ENCODE measurements around the gene PARVB. TPM values are rescaled to one million over a fixed set of nuclear protein-coding genes. Genes with fewer than 3 reads are reported as not detected.

The PARVB gene
- total and polyA plus RNA-seq, 10 of the 15 experiments (the other 5 are each of a cell fraction or from before 2014, with no cell fraction given): 5.2 to 264 (median 76.0) TPM

- TF ChIP-seq E2F8 (IDR thresholded peaks at IDR 0.05; ENCODE audit: low read depth, partially characterized antibody) (peak; percentile 39), GATAD2B (conservative IDR thresholded peaks at IDR 0.05; ENCODE audit: low read depth) (peak; percentile 84; the same call in 1 of the 2 replicates), RUNX3 (IDR thresholded peaks at IDR 0.05; ENCODE audit: low read length) (peak; percentile 94), BACH1 (IDR thresholded peaks at IDR 0.05; ENCODE audit: borderline replicate concordance) (peak; percentile 89), SPI1 (IDR thresholded peaks at IDR 0.05; ENCODE audit: borderline replicate concordance, insufficient read depth, low read depth, low read length) (peak; percentile 98), MEF2B (IDR thresholded peaks at IDR 0.05; ENCODE audit: partially characterized antibody, poor library complexity, severe bottlenecking) (peak; percentile 80), KLF5 (IDR thresholded peaks at IDR 0.05; ENCODE audit: partially characterized antibody) (no peak), FOXK2 (IDR thresholded peaks at IDR 0.05) (no peak; the same call in none of the 2 replicates), IRF4 (IDR thresholded peaks at IDR 0.05; ENCODE audit: low read depth, low read length) (peak; percentile 47), HDAC6 (IDR thresholded peaks at IDR 0.05; ENCODE audit: unreplicated experiment) (no peak), ZBTB4 (CRISPR knock-in tag; IDR thresholded peaks at IDR 0.05) (no peak), BCLAF1 (IDR thresholded peaks at IDR 0.05) (no peak), PKNOX1 (IDR thresholded peaks at IDR 0.05) (peak; percentile 96)
Observed at GRCh38 chr22:44025171-44026065, 1.3 kb downstream of the PARVB start (continued).

Data from GM12878 (cell line).